GM18870 (cell line): ENCODE measurements around the gene GPR101.
"Not testable (repeated sequence)": the region's sequence is repeated elsewhere in the genome, so short reads cannot be mapped to it uniquely, and the experiment has no call there.

ENCODE experiments used
- ATAC-seq: cut with Tn5 transposase; IDR thresholded peaks from one replicate; pipeline ENCODE4 v1.9.1; 2021; ENCODE audit warnings: moderate library complexity; ENCODE audit not compliant: unreplicated experiment

GPR101 gene

DNA sequence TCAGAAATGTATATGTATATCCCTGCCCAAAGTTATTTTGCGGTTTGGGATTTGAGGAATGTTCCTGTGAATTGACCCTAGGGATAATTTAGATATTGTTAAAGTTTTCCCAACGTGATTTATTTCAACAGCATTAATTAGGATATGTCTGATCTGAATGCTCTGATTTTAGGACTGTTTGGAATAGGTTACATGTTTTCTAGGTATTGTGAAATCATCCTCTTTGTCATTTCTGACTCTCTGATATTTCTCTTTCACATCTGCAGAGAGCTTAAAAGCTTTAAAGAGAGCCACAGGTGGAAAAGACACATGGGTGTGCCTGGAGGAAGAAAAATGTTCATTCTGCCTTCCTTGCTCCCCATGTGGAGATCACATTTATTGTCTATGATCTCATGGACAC, 5.1 kb downstream of the GPR101 start:
- ATAC-seq, result no peak

DNA sequence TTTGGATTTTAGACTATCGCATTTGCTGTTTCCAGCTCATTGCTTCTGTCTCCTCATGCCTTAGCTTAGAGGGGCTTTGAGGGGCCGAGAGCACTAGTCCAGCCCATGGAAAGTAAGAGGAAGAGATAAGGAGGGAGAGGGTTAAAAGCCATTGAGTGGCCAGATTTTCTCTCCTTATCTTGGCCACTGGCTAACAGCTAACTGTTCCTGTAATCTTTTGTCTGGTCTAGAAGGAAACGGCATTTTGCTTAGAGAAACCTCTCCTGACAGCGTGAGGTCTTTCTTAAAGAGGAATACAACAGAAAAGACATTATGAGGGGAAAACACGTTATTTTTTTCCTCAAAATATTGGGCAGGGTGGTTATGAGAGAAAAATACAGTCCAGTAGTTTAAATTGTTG, 7.9 kb downstream of the GPR101 start:
- ATAC-seq, result no peak

DNA sequence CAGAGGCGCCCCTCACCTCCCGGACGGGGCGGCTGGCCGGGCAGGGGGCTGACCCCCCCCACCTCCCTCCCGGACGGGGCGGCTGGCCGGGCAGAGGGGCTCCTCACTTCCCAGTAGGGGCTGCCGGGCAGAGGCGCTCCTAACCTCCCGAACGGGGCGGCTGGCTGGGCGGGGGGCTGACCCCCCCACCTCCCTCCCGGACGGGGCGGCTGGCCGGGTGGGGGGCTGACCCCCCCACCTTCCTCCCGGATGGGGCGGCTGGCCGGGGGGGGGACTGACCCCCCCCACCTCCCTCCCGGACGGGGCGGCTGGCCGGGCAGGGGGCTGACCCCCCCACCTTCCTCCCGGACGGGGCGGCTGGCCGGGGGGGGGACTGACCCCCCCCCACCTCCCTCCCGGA, 33.6 kb downstream of the GPR101 start:
- not testable (repeated sequence) for ATAC-seq

DNA sequence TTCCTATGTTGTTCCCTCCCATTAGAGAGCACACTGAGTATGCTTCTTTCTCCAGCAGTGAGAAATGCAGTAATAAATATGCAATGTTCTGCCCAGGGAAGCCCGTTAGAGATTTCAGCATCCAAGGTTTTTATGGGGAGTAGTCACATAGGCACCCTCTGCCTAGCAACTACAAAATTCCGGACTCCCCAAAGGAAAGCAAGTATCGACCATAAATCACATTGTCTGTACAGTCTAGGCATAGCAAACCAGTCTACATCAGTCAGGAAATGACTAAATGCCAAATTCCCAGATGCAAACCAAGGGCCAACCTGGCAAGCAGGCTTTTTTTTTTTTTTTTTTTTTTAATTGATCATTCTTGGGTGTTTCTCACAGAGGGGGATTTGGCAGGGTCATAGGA, 34.8 kb downstream of the GPR101 start:
- ATAC-seq, result no peak
